Hepatocyte (in vitro differentiated cells): ENCODE data around the gene PILRB. TPM values are rescaled to one million over a fixed set of nuclear protein-coding genes. Genes with fewer than 3 reads are reported as not detected.

Source experiments
- DNase-seq: peaks from one replicate; pipeline ENCODE4 v3.0.0-alpha.2; 2016; ENCODE audit warnings: low spot score
- H2AFZ ChIP-seq: fragments of 200-600 bp; sonication (generic); 2 replicates; pipeline ENCODE4 v1.6.0; 2016; ENCODE audit warnings: antibody characterized with exemption, mild to moderate bottlenecking
- H3K27ac ChIP-seq: fragments of 200-600 bp; sonication (generic); 2 replicates; pipeline ENCODE4 v1.5.1; 2016; ENCODE audit warnings: mild to moderate bottlenecking
- H3K27me3 ChIP-seq: fragments of 200-600 bp; sonication (generic); 2 replicates; pipeline ENCODE4 v1.6.1; 2016
- H3K36me3 ChIP-seq: fragments of 200-600 bp; sonication (generic); replicated peaks from 2 replicates; pipeline ENCODE4 v1.5.1; 2016; ENCODE audit warnings: low read depth; ENCODE audit not compliant: insufficient read depth
- H3K4me1 ChIP-seq: fragments of 200-600 bp; sonication (generic); 2 replicates; pipeline ENCODE4 v1.5.1; 2016; ENCODE audit warnings: mild to moderate bottlenecking, moderate library complexity; ENCODE audit not compliant: insufficient read depth
- H3K4me2 ChIP-seq: fragments of 200-600 bp; sonication (generic); 2 replicates; pipeline ENCODE4 v1.6.0; 2016
- H3K4me3 ChIP-seq: fragments of 200-600 bp; sonication (generic); 2 replicates; pipeline ENCODE4 v1.5.1; 2016; ENCODE audit warnings: mild to moderate bottlenecking
- H3K79me2 ChIP-seq: fragments of 200-600 bp; sonication (generic); 2 replicates; pipeline ENCODE4 v1.6.0; 2017; ENCODE audit warnings: mild to moderate bottlenecking
- H3K9me2 ChIP-seq: fragments of 200-600 bp; sonication (generic); replicated peaks from 2 replicates; pipeline ENCODE4 v1.6.0; 2017; ENCODE audit warnings: mild to moderate bottlenecking; ENCODE audit not compliant: insufficient read depth
- H3K9me3 ChIP-seq: fragments of 200-600 bp; sonication (generic); 2 replicates; pipeline ENCODE4 v1.5.1; 2016; ENCODE audit warnings: low read depth, mild to moderate bottlenecking
- H4K20me1 ChIP-seq: fragments of 200-600 bp; sonication (generic); 2 replicates; pipeline ENCODE4 v1.6.0; 2016; ENCODE audit warnings: mild to moderate bottlenecking; ENCODE audit not compliant: insufficient read depth, poor library complexity, severe bottlenecking
- CTCF ChIP-seq: fragments of 200-600 bp; sonication (generic); IDR thresholded peaks from 2 replicates; pipeline ENCODE4 v1.5.1; 2016; ENCODE audit warnings: antibody characterized with exemption, mild to moderate bottlenecking; ENCODE audit not compliant: poor library complexity
- EZH2 ChIP-seq: fragments of 200-600 bp; sonication (generic); IDR thresholded peaks from 2 replicates; pipeline ENCODE4 v1.6.1; 2016; ENCODE audit warnings: antibody characterized with exemption, mild to moderate bottlenecking, borderline replicate concordance
- EZH2phosphoT487 ChIP-seq: fragments of 200-600 bp; sonication (generic); IDR thresholded peaks from one replicate; pipeline ENCODE4 v1.6.1; 2018; ENCODE audit warnings: antibody characterized with exemption, mild to moderate bottlenecking, low read depth, moderate library complexity; ENCODE audit not compliant: unreplicated experiment, severe bottlenecking
- WGBS: methylation state at CpG from one replicate; pipeline ENCODE4 v1.1.6; 2016; ENCODE audit warnings: low lambda C conversion rate; ENCODE audit errors: missing lambda C conversion rate; 5-methylcytosine and 5-hydroxymethylcytosine counted together
- polyA plus RNA-seq: library from polyadenylated mRNA; unstranded; fragments of >200 nt; fragmentation: Nextera tagmentation; extraction: Ambion mirVana; gene quantifications from 2 replicates; pipeline ENCODE4 v1.2.1, GENCODE V29; 2016
- total RNA-seq: library from RNA; depleted of rRNA; stranded (reverse); fragments of >200 nt; gene quantifications from 2 replicates; pipeline ENCODE4 v1.2.3, GENCODE V29; 2014

Gene PILRB
- total and polyA plus RNA-seq, 2 experiments from 2014 or later: 33.2 to 37.4 TPM

GRCh38 chr7:100369105-100369504 lies 11.2 kb downstream of the PILRB start:
- Histone ChIP-seq H3K27ac (no peak overlapping the region), H3K9me2 (no peaks in the 10 kb centered on the region), H4K20me1 (no peaks in the 10 kb centered on the region), H3K4me2 (no peak overlapping the region), H3K36me3 (no peaks in the 10 kb centered on the region), H3K9me3 (no peaks in the 10 kb centered on the region), H3K4me3 (no peak overlapping the region), H3K4me1 (no peaks in the 10 kb centered on the region), H2AFZ (no peak overlapping the region), H3K27me3 (no peaks in the 10 kb centered on the region), H3K79me2 (no peaks in the 10 kb centered on the region)
- 82% methylated on average over 6 of the region's 6 CpGs for WGBS
- TF ChIP-seq CTCF: no peak
- TF ChIP-seq EZH2: no peak
- no peak for TF ChIP-seq EZH2phosphoT487
- no peak for DNase-seq

GRCh38 chr7:100370303-100370702 lies 12.4 kb downstream of the PILRB start:
- TF ChIP-seq CTCF (no peak), EZH2 (no peak), EZH2phosphoT487 (no peak)
- no peak for DNase-seq
- Histone ChIP-seq H3K4me3 (no peak overlapping the region), H3K4me2 (no peak overlapping the region), H4K20me1 (no peaks in the 10 kb centered on the region), H3K79me2 (no peaks in the 10 kb centered on the region), H3K4me1 (no peaks in the 10 kb centered on the region), H3K9me2 (no peaks in the 10 kb centered on the region), H3K36me3 (no peaks in the 10 kb centered on the region), H2AFZ (no peak overlapping the region), H3K9me3 (no peaks in the 10 kb centered on the region), H3K27ac (no peak overlapping the region), H3K27me3 (no peaks in the 10 kb centered on the region)
- WGBS: 10% methylated on average over 4 of the region's 4 CpGs

- Histone ChIP-seq H4K20me1 (no peaks in the 10 kb centered on the region), H3K79me2 (no peaks in the 10 kb centered on the region), H3K4me2 (no peak overlapping the region), H3K9me3 (no peaks in the 10 kb centered on the region), H3K27ac (no peak overlapping the region), H3K4me3 (no peak overlapping the region), H3K4me1 (no peaks in the 10 kb centered on the region), H3K9me2 (no peaks in the 10 kb centered on the region), H3K27me3 (no peaks in the 10 kb centered on the region), H3K36me3 (no peaks in the 10 kb centered on the region), H2AFZ (no peak overlapping the region)
- TF ChIP-seq EZH2phosphoT487 (no peak), CTCF (no peak), EZH2 (no peak)
- DNase-seq: no peak
- 88% methylated on average over 6 of the region's 6 CpGs for WGBS
Observed at GRCh38 chr7:100370746-100371145, 12.8 kb downstream of the PILRB start.

GRCh38 chr7:100371561-100372171 lies 13.7 kb downstream of the PILRB start:
- no peak overlapping the region for H3K27ac ChIP-seq
- H4K20me1 ChIP-seq: no peaks in the 10 kb centered on the region
- no peaks in the 10 kb centered on the region for H3K4me1 ChIP-seq
- H3K4me3 ChIP-seq: no peak overlapping the region
- H3K36me3 ChIP-seq: no peaks in the 10 kb centered on the region
- no peak overlapping the region for H2AFZ ChIP-seq
- 82% methylated on average over 7 of the region's 7 CpGs for WGBS
- no peaks in the 10 kb centered on the region for H3K79me2 ChIP-seq
- H3K9me2 ChIP-seq: no peaks in the 10 kb centered on the region
- no peaks in the 10 kb centered on the region for H3K27me3 ChIP-seq
- no peak for DNase-seq
- H3K4me2 ChIP-seq: no peak overlapping the region
- TF ChIP-seq EZH2phosphoT487 (no peak), EZH2 (no peak), CTCF (no peak)
- H3K9me3 ChIP-seq: no peaks in the 10 kb centered on the region
